BLaER1 treated with 17β-estradiol and CSF1 and Interleukin-3, amounts not matched to agents 10 nM and 100 nM (cell line): ENCODE results near the gene APBB2.

ENCODE experiments used
- H3K27ac ChIP-seq, 11 experiments: shearing (Covaris generic); formaldehyde crosslinking; 2 replicates each; pipeline ENCODE4 v1.8.1; 2022
- H3K27me3 ChIP-seq, 11 experiments: shearing (Covaris generic); formaldehyde crosslinking; 2 replicates each; pipeline ENCODE4 v1.8.1; 2022
- H3K36me3 ChIP-seq, 11 experiments: shearing (Covaris generic); formaldehyde crosslinking; 2 replicates each; pipeline ENCODE4 v1.8.1; 2022
- H3K4me1 ChIP-seq, 10 experiments: shearing (Covaris generic); formaldehyde crosslinking; 2 replicates each; pipeline ENCODE4 v1.8.1; 2022
- H3K4me2 ChIP-seq, 11 experiments: shearing (Covaris generic); formaldehyde crosslinking; 2 replicates each; pipeline ENCODE4 v1.8.1; 2022
- H3K4me3 ChIP-seq, 10 experiments: shearing (Covaris generic); formaldehyde crosslinking; 2 replicates each; pipeline ENCODE4 v1.8.1; 2022
- H3K9ac ChIP-seq, 11 experiments: shearing (Covaris generic); formaldehyde crosslinking; 2 replicates each; pipeline ENCODE4 v1.8.1; 2022
- H3K9me3 ChIP-seq, 11 experiments: shearing (Covaris generic); formaldehyde crosslinking; replicated peaks in 1 of 11; 2 replicates each; pipeline ENCODE4 v1.8.1; 2022
- H4K20me1 ChIP-seq, 11 experiments: shearing (Covaris generic); formaldehyde crosslinking; 2 replicates each; pipeline ENCODE4 v1.8.1; 2022
- Cebpa-rat ChIP-seq, 11 experiments: shearing (Covaris generic); IDR thresholded peaks; 2 replicates each; pipeline ENCODE4 v1.8.1; 2022

The APBB2 gene

GRCh38 chr4:40845154-40845835 is 369.0 kb downstream of the APBB2 start:
- peak overlapping the region in 7 of 11 experiments; percentile 15 to 97 (median 91); a peak in 12 of 22 replicates for H3K4me2 ChIP-seq
- peaks cover 59 to 98% (median 94%) of the 10 kb centered on the region in 10 experiments for H3K4me1 ChIP-seq
- peaks cover 0 to 69% (median 17%) of the 10 kb centered on the region in 11 experiments; a peak in 10 of 22 replicates for H4K20me1 ChIP-seq

GRCh38 chr4:40844261-40844660 is 370.1 kb downstream of the APBB2 start:
- peaks cover 57 to 98% (median 94%) of the 10 kb centered on the region in 10 experiments for H3K4me1 ChIP-seq

More at GRCh38 chr4:40845154-40845835, 369.0 kb downstream of the APBB2 start:
- no peak overlapping the region for H3K9ac ChIP-seq
- peak overlapping the region in 4 of 11 experiments; percentile 74 to 86 (median 84); a peak in 2 of 22 replicates for H3K27ac ChIP-seq
- H3K27me3 ChIP-seq, result no peaks in the 10 kb centered on the region
- peaks cover 0 to 43% (median 6%) of the 10 kb centered on the region in 11 experiments; a peak in 7 of 22 replicates for H3K36me3 ChIP-seq
- TF ChIP-seq Cebpa-rat (IDR thresholded peaks at IDR 0.05), result no peak
- H3K4me3 ChIP-seq, result no peak overlapping the region
- H3K9me3 ChIP-seq, result no peaks in the 10 kb centered on the region

GRCh38 chr4:40843696-40844095 is 370.6 kb downstream of the APBB2 start:
- no peak for TF ChIP-seq Cebpa-rat (IDR thresholded peaks at IDR 0.05)
- Histone ChIP-seq H3K27me3 (no peaks in the 10 kb centered on the region), H3K27ac (peak overlapping the region in 9 of 11 experiments; percentile 38 to 86 (median 77); a peak in 17 of 22 replicates), H3K4me2 (peak overlapping the region; percentile 71 to 97 (median 91)), H3K4me3 (peak overlapping the region in 6 of 10 experiments; percentile 43 to 54 (median 48); a peak in 4 of 20 replicates), H3K4me1 (peaks cover 52 to 98% (median 93%) of the 10 kb centered on the region in 10 experiments), H3K9me3 (no peaks in the 10 kb centered on the region), H4K20me1 (peaks cover 0 to 68% (median 17%) of the 10 kb centered on the region in 11 experiments; a peak in 10 of 22 replicates), H3K9ac (peak overlapping the region in 5 of 11 experiments; percentile 7 to 80 (median 31); a peak in 7 of 22 replicates), H3K36me3 (peaks cover 0 to 42% (median 6%) of the 10 kb centered on the region in 11 experiments; a peak in 7 of 22 replicates)

More at GRCh38 chr4:40844261-40844660, 370.1 kb downstream of the APBB2 start:
- Histone ChIP-seq H3K36me3 (peaks cover 0 to 43% (median 6%) of the 10 kb centered on the region in 11 experiments; a peak in 7 of 22 replicates), H3K9ac (peak overlapping the region in 5 of 11 experiments; percentile 7 to 80 (median 27); a peak in 8 of 22 replicates), H3K27ac (peak overlapping the region in 8 of 11 experiments; percentile 69 to 86 (median 78); a peak in 16 of 22 replicates), H3K27me3 (no peaks in the 10 kb centered on the region), H4K20me1 (peaks cover 0 to 69% (median 17%) of the 10 kb centered on the region in 11 experiments; a peak in 10 of 22 replicates), H3K9me3 (no peaks in the 10 kb centered on the region), H3K4me3 (no peak overlapping the region), H3K4me2 (peak overlapping the region; percentile 11 to 97 (median 91); a peak in 18 of 22 replicates)
- no peak for TF ChIP-seq Cebpa-rat (IDR thresholded peaks at IDR 0.05)

- Histone ChIP-seq H3K9ac (peak overlapping the region; percentile 36 to 82 (median 69); a peak in 21 of 22 replicates), H3K27me3 (no peaks in the 10 kb centered on the region), H3K4me2 (peak overlapping the region; percentile 71 to 97 (median 91)), H3K4me1 (peaks cover 44 to 94% (median 84%) of the 10 kb centered on the region in 10 experiments), H3K4me3 (peak overlapping the region; percentile 14 to 54 (median 45); a peak in 17 of 20 replicates), H4K20me1 (peaks cover 0 to 60% (median 17%) of the 10 kb centered on the region in 11 experiments; a peak in 10 of 22 replicates), H3K27ac (peak overlapping the region in 10 of 11 experiments; percentile 38 to 86 (median 76); a peak in 19 of 22 replicates), H3K9me3 (no peaks in the 10 kb centered on the region), H3K36me3 (peaks cover 0 to 40% (median 6%) of the 10 kb centered on the region in 11 experiments; a peak in 8 of 22 replicates)
- no peak for TF ChIP-seq Cebpa-rat (IDR thresholded peaks at IDR 0.05)
These were observed 371.5 kb downstream of the APBB2 start for GRCh38 chr4:40842725-40843423.

- peak overlapping the region; percentile 36 to 82 (median 69); a peak in 21 of 22 replicates for H3K9ac ChIP-seq
- peak in 7 of 11 experiments; percentile 16 to 80 (median 44); a peak in 7 of 22 replicates for TF ChIP-seq Cebpa-rat (IDR thresholded peaks at IDR 0.05)
- H3K27me3 ChIP-seq, result no peaks in the 10 kb centered on the region
- peaks cover 44 to 94% (median 79%) of the 10 kb centered on the region in 10 experiments for H3K4me1 ChIP-seq
- H3K4me3 ChIP-seq, result peak overlapping the region; percentile 14 to 54 (median 45); a peak in 17 of 20 replicates
- peaks cover 3 to 40% (median 6%) of the 10 kb centered on the region in 11 experiments; a peak in 16 of 22 replicates for H3K36me3 ChIP-seq
- no peaks in the 10 kb centered on the region for H3K9me3 ChIP-seq
- peak overlapping the region in 10 of 11 experiments; percentile 55 to 86 (median 76); a peak in 21 of 22 replicates for H3K27ac ChIP-seq
- H3K4me2 ChIP-seq, result peak overlapping the region; percentile 71 to 97 (median 91)
- peaks cover 0 to 59% (median 17%) of the 10 kb centered on the region in 11 experiments; a peak in 10 of 22 replicates for H4K20me1 ChIP-seq
These were observed 372.0 kb downstream of the APBB2 start for GRCh38 chr4:40842318-40842717.

- H3K4me2 ChIP-seq, result peak overlapping the region; percentile 71 to 97 (median 91)
- TF ChIP-seq Cebpa-rat (IDR thresholded peaks at IDR 0.05), result no peak
- no peaks in the 10 kb centered on the region for H3K9me3 ChIP-seq
- no peaks in the 10 kb centered on the region for H3K27me3 ChIP-seq
- H3K4me1 ChIP-seq, result peaks cover 44 to 93% (median 77%) of the 10 kb centered on the region in 10 experiments
- H3K27ac ChIP-seq, result peak overlapping the region; percentile 23 to 86 (median 74); a peak in 20 of 22 replicates
- peak overlapping the region in 8 of 11 experiments; percentile 58 to 82 (median 72); a peak in 11 of 22 replicates for H3K9ac ChIP-seq
- peaks cover 0 to 67% (median 17%) of the 10 kb centered on the region in 11 experiments; a peak in 11 of 22 replicates for H4K20me1 ChIP-seq
- peak overlapping the region in 2 of 10 experiments; percentile 43 to 53; a peak in 3 of 20 replicates for H3K4me3 ChIP-seq
- H3K36me3 ChIP-seq, result peaks cover 3 to 49% (median 16%) of the 10 kb centered on the region in 11 experiments; a peak in 16 of 22 replicates
These were observed 373.3 kb downstream of the APBB2 start for GRCh38 chr4:40840985-40841571.

- peak overlapping the region; percentile 71 to 97 (median 91) for H3K4me2 ChIP-seq
- peak overlapping the region; percentile 8 to 86 (median 69); a peak in 19 of 22 replicates for H3K27ac ChIP-seq
- no peaks in the 10 kb centered on the region for H3K27me3 ChIP-seq
- H4K20me1 ChIP-seq, result peaks cover 0 to 71% (median 17%) of the 10 kb centered on the region in 11 experiments; a peak in 12 of 22 replicates
- no peak for TF ChIP-seq Cebpa-rat (IDR thresholded peaks at IDR 0.05)
- peak overlapping the region in 1 of 10 experiments; percentile 14; a peak in 1 of 20 replicates for H3K4me3 ChIP-seq
- H3K36me3 ChIP-seq, result peaks cover 3 to 54% (median 22%) of the 10 kb centered on the region in 11 experiments; a peak in 17 of 22 replicates
- peak overlapping the region in 7 of 11 experiments; percentile 15 to 82 (median 28); a peak in 9 of 22 replicates for H3K9ac ChIP-seq
- H3K4me1 ChIP-seq, result peaks cover 44 to 95% (median 80%) of the 10 kb centered on the region in 10 experiments
- no peaks in the 10 kb centered on the region for H3K9me3 ChIP-seq
These were observed 373.9 kb downstream of the APBB2 start for GRCh38 chr4:40840255-40840984.
